HG03060 (cell line): ENCODE measurements around the gene DHX16.

Experiments
- ATAC-seq: cut with Tn5 transposase; IDR thresholded peaks from one replicate; pipeline ENCODE4 v1.9.1; 2021; ENCODE audit warnings: low read depth, moderate number of reproducible peaks; ENCODE audit not compliant: unreplicated experiment

Gene DHX16

DNA sequence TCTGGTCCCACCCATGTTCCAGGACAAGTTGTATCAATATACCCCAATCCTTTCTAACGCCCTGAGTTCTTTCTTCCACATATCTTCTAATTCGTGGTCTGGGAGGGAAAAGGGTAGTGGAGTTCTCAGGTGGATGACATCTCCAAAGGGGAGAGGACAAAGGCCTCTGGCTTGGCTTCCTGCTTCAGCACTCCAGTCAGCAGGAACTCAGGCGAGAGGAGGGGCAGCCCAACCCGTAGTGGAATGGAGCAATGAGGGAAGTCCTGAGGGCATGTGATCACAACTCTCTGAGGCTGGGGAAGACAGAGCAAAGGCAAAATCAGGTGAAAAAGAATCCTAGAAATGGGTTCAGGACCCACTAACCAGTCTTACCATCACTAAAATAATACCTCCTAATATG is 27.5 kb upstream of the DHX16 start:
- ATAC-seq = no peak

- no peak for ATAC-seq
Measured at GRCh38 chr6:30696432-30696831, 23.6 kb upstream of the DHX16 start.

- no peak for ATAC-seq
Measured at GRCh38 chr6:30691208-30691847, 18.5 kb upstream of the DHX16 start.

GRCh38 chr6:30690403-30691207 is 17.8 kb upstream of the DHX16 start, which contains the start of gene NRM:
TSS of gene NRM (minus strand) at chr6:30690984. CDS start at chr6:30690974, 10 bp downstream.
- no peak for ATAC-seq

DNA sequence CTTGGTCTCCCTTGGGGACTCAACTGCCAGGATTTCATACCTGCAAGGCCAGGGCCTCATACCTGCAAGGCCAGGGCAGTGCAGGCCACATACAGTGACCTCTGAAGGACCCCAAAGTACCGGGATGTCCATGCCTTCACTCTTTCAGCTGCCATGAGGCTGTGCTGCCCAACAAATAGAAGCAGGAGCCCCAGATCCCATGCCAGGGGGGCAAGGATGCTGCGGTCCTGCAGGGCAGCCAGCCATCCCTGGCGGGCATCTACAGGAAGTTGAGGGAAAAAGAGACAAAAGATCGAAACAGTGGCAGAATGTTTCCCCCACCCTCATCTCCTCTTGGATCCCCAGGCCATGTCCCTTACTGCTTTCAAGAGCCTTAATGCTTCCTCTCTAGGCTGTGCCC is 17.2 kb upstream of the DHX16 start:
- ATAC-seq = no peak

GRCh38 chr6:30689022-30689865 is 16.4 kb upstream of the DHX16 start:
- ATAC-seq = no peak

DNA sequence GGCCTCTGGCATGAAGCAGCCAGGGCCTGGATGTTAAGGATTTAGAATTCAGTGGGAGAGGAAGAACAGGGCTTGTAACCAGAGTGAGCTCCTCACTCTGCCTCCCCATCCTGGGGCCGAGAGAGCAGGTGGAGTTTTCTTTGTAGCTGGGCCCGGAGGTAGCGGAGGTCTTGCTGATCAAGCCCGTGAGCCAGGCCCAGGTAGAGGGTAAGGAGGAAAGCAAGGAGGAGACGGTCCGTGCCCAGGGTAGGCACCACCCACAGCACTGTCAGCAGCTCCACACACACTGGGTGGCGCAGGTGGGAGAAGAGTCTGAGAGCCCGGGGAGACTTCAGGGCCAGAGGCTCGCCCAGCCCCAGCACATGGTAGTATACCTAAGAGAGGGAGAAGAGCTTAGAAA is 15.8 kb upstream of the DHX16 start:
- no peak for ATAC-seq

- no peak for ATAC-seq
Measured at GRCh38 chr6:30687659-30688431, 15.0 kb upstream of the DHX16 start.

- no peak for ATAC-seq
Measured at GRCh38 chr6:30686908-30687658, 14.3 kb upstream of the DHX16 start.

DNA sequence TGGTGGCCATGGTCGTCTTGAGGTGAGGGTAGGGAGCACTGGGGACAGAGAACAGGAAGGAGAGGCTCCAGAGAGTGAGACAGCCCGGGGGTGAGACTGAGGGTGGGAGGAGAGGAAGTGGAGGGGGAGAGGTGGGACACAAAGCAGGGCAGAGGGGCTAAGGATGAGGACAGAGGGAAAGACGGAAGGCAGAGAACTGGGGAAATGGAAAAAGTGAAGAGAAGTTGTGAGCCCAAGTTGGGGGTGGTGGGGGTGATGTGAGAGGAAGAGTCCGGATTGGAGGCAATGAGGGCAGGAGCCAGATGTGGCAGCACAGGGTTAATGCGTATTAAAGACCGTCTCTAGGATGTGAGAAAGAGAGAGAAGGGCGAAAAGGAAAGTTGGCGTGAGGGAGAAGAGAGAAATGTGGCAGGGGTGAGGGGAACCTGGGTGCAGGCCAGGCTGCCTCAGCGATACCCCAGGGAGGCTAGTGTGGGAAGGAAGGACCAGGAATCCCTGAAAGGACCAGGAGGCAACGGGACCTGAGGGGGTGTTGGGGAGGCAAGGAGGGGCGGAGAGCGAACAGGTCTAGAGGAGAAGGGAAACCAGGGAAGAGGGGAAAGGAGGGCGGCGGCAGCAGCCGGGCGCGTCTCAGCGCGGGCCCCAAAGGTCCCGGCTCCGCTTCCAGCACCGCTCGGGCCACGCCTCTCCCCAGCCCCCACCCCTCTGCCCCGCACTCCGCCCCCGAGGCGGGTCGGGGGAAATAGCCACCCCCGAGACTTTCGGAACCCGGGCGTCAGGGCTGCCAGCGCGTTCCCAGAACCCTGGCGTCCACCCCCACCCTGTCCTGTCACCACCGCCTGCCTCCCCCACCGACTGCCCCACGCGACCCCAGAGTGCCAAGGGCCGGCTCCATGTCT is 13.5 kb upstream of the DHX16 start, which contains the start of gene PPP1R18:
Gene PPP1R18 (minus strand): TSS at position 637 of the 899 bp plus-strand sequence. CDS start 627 bp downstream, at position 10.
- ATAC-seq = no peak

DNA sequence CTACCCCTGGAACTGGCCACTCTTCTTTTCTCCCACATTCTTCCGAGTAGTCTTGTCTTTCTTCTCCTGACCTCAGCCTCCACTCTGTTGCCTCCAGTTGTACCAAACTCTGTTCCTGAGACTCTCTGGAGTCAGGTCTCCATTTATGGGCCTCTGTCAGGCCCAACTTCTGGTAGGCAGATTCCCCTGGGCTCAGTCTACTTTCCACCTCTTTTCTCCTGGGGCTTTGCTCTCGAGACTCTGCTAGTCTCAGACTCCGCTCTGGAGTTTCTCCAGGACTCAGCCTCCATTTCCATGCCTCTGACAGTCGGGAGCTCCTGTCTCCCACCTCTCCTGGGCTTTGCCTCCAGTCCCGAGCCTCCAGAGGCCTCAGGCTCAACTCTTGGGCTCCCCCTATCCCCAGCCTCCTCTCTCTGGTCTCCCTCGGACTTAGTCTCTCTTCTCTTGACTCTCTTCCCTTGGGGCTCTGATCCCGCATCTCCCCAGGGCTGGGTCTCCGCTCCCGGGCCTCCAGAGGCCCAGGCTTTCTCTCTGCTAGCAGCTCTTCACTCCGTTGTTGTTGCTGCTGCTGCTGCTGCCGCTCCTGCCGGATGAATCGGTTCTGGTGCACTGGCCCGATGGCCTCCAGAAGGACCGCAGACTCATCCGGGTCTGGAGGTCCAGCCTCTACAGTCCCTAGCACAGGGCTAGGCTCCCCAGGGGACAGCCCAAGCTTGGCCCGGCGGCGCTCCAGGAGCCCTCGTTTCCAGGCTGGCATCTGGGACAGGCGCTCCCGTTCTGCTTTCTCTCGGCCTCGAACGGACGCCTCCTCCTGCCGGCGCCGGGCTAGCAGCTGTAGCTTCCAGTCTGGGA is 12.6 kb upstream of the DHX16 start:
- ATAC-seq = no peak

DNA sequence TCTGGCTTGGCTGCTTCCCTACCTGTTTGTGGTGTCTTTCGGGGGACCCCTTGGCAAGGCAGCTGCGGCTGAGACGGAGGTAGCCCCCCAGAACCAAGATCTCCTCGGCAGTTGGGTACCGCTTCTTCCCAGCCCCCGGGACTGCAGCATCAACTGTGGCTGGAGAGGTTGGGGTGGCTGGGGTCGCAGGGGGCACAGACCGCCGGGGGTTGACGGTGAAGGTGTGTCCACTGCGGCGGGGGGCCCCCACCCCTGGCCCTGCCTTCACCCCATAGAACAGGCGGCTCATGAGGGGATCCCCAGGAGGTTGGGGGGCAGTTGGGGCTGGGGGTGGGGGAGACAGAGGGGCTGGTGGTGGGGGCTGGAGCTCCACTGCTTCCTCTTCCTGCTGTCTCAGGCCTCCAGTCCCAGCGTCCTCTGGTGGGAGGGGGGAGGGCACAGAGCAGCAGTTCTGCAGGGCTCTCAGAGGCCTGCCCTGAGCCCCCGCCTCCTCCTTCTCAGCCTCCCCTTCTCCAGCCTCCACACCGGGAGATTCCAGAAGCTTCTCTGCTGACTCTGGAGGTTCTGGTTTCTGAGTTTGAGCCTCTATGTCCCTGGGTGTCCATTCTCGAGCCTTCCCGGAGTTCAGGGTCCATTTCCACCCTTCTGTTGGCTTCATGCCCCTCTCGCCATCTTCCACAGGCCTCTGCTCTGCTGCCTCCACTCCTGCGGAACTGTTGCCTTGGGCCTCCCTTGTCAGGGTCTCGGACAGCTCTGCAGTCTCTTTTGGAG is 11.8 kb upstream of the DHX16 start:
- ATAC-seq = no peak

DNA sequence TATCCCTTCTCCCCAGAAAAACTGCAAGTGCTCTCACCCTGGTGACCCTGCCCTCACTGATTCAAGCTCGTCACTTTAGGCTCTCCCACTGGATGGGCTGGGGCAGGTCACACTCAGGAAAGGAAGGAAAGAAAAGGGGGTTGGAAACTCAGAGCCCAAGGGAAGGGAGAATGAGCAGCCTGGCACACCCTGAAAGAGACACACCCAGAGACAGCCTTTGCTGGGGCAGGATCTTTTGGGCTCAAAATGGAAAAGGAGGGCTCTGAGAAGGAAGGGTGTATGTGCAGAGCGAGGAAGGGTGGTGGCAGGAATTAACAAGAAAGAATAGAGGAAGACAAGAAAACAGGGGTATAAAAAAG is 11.2 kb upstream of the DHX16 start:
- ATAC-seq = no peak

DNA sequence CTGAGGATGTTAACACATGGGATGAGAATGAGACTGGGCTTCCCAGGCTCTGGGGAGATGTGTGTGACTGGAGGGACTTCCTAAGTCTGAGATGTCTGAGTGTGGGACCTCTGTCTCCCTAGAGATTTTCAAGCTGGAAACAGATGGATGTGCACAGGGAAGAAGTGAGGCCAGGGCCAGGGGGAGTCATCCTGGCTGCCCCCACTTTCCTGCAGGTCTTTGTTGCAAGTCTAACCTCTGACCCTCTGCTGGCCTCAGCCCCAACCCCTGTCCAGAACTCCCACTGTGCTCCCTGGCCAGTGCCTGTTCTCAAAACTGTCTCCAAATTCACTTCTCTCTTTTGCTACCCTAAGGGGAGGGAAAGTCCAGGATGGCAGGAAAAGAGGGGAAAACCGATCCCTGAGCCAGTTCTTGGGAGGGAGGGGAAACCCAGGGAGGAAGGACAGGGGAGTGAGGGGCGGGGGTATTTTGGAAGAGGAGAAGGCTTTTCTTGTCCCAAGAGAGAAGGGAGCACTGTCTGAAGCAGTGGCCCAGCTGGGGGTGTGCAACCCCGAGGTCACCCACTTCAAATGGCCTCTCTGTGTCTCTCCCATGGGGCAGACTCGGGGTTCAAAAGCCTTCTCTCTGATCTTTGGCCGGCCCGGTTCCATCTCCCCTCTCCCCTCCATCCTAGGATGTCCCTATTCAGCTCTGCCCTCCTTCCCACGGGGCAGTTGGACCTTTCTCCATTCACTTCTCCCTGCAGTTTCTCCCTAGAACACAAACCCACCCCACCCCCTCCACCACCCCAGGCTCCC is 10.6 kb upstream of the DHX16 start:
- ATAC-seq = no peak

DNA sequence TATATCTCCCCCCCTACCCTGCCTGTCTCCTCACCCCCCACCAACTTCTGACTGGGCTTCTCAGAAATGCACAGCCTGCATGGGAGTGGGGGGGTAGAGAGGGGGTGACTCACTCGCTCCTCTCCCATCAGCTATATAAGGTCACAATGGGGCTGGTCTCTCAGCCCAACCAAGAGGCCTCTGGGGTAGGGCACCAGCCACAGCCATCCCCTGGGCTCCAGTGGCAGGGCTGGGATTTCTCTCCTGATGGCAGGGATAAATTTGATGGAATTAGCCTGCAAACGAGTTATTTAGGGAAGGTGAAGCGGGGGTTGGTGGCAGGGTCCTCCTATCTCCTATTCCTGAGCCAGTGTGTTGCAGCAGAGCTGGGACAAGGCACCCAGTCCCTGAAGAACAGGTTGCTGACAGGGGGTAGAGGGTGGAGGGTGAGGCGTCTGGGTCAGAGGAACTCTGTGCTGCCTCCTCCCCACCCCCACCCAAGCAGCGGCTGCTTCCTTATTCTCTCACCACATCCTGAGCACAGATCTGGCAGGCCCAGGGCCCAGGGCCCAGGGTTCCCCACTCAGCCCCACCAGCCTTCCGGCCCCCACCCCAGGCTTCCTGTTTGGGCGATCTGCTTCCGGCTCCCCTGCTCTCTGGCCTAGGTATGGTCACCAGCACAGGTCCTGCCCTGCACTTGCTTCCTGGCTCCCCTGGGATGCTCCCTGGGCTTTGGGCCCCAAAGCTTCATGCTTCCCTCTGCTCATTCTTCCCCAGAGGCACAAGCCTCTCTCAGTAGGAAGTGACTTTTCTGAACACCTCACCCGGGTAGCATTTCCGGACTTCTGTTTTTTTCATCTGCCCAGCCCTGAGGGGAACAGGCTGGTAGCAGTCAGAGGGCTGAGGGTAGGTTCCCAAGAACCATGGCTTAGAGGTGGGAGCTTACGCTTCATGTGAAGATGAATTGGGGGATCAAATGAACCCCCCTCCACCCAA is 9.6 kb upstream of the DHX16 start:
- no peak for ATAC-seq
